Esophagus squamous epithelium (tissue), 5 donors: Measurements from ENCODE around the gene SESTD1. TPM values are rescaled to one million over a fixed set of nuclear protein-coding genes. Genes with fewer than 3 reads are reported as not detected.

Experiments
- DNase-seq: peaks from one replicate; lab custom pipeline; 2025; lab: John Stamatoyannopoulos, UW
- H3K27ac ChIP-seq, 4 donors: fragments of 200-600 bp; sonication (generic); one replicate each; pipeline ENCODE4 v1.5.1; 2016 to 2019; ENCODE audit warnings: mild to moderate bottlenecking in 1 of 4
- H3K27me3 ChIP-seq, 4 donors: fragments of 200-600 bp; sonication (generic); 1 replicate in 3 of 4; 2 replicates in 1 of 4; pipeline versions ENCODE4 v1.5.1 to v1.6.0; 2017 to 2021; ENCODE audit warnings: antibody characterized with exemption in 1 of 4
- H3K36me3 ChIP-seq, 3 donors: fragments of 200-600 bp; sonication (generic); one replicate each; pipeline ENCODE4 v1.5.1; 2016 to 2019
- H3K4me1 ChIP-seq, 3 donors: fragments of 200-600 bp; sonication (generic); one replicate each; pipeline ENCODE4 v1.5.1; 2017 to 2019
- H3K4me3 ChIP-seq, 4 donors: fragments of 200-600 bp; sonication (generic); 1 replicate in 3 of 4; 2 replicates in 1 of 4; pipeline ENCODE4 v1.5.1; 2016 to 2019; ENCODE audit warnings: mild to moderate bottlenecking in 2 of 4, moderate library complexity in 1 of 4
- H3K9me3 ChIP-seq, 3 donors: fragments of 200-600 bp; sonication (generic); one replicate each; pipeline ENCODE4 v1.5.1; 2016 to 2019
- POLR2A ChIP-seq, 4 donors: fragments of 450-650 bp; IDR thresholded peaks; one replicate each; pipeline ENCODE4 v1.6.1; 2017; ENCODE audit warnings: antibody characterized with exemption in 4 of 4, mild to moderate bottlenecking in 4 of 4, moderate library complexity in 3 of 4
- WGBS, 2 donors: methylation state at CpG; one replicate each; pipeline ENCODE4 v1.1.5; 2018; 5-methylcytosine and 5-hydroxymethylcytosine counted together
- intact Hi-C: fragments of 100-400 bp; cut with DNase I; formaldehyde crosslinking; loops from one replicate; pipeline ENCODE4 v1.15.0; 2022
- total RNA-seq, 4 donors: library from RNA; depleted of rRNA; stranded (reverse); fragments of >200 nt; gene quantifications; one replicate each; pipeline ENCODE4 v1.1.0, GENCODE V29; 2016
- TF ChIP-seq, protein P1 (sequence below), 6 experiments: fragments of 450-650 bp in 4 of 6; fragments of 200-600 bp in 2 of 6; sonication (generic) in 2 of 6; IDR thresholded peaks; one replicate each; pipeline ENCODE4 v1.5.1; 2016 to 2019; ENCODE audit warnings: antibody characterized with exemption in 6 of 6, mild to moderate bottlenecking in 4 of 6, moderate library complexity in 4 of 6
- donor health status: DM: yes; HTN: yes; CAD: no.

Gene SESTD1
- total RNA-seq, 4 donors from 2014 or later, result 5.0 to 22.9 (median 14.0) TPM

DNA sequence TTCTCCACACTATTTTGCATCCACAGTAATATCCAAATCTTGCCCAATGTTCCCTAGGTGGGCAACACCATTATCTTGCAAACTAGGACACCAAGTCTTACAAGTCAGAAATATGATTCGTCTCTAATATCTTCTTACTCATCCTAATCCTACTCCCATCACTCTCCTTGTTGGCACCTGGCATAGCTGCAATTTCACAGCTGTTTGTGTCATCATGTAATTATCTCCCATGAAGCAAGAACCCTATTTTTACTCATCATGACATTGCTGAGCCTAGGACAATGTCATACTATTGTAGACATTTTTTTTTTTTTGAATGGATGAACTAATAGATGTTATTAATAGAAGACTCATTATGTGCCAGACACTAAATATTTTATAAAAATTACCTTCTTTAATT lies 123.4 kb downstream of the SESTD1 start:
- TF ChIP-seq, protein P1, sequence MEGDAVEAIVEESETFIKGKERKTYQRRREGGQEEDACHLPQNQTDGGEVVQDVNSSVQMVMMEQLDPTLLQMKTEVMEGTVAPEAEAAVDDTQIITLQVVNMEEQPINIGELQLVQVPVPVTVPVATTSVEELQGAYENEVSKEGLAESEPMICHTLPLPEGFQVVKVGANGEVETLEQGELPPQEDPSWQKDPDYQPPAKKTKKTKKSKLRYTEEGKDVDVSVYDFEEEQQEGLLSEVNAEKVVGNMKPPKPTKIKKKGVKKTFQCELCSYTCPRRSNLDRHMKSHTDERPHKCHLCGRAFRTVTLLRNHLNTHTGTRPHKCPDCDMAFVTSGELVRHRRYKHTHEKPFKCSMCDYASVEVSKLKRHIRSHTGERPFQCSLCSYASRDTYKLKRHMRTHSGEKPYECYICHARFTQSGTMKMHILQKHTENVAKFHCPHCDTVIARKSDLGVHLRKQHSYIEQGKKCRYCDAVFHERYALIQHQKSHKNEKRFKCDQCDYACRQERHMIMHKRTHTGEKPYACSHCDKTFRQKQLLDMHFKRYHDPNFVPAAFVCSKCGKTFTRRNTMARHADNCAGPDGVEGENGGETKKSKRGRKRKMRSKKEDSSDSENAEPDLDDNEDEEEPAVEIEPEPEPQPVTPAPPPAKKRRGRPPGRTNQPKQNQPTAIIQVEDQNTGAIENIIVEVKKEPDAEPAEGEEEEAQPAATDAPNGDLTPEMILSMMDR (IDR thresholded peaks at IDR 0.05), result no peak
- TF ChIP-seq POLR2A (IDR thresholded peaks at IDR 0.05), result no peak
- intact Hi-C loops, result no loop called here
- H3K36me3 ChIP-seq, result peaks cover 0 to 56% (median 3%) of the 10 kb centered on the region in 3 donors
- no peak overlapping the region for H3K27ac ChIP-seq
- 87 to 94% methylated on average over 1 of the region's 1 CpG for WGBS, 2 donors
- no peak for DNase-seq
- H3K27me3 ChIP-seq, result no peaks in the 10 kb centered on the region
- no peaks in the 10 kb centered on the region for H3K9me3 ChIP-seq
- no peaks in the 10 kb centered on the region for H3K4me1 ChIP-seq
- no peak overlapping the region for H3K4me3 ChIP-seq

DNA sequence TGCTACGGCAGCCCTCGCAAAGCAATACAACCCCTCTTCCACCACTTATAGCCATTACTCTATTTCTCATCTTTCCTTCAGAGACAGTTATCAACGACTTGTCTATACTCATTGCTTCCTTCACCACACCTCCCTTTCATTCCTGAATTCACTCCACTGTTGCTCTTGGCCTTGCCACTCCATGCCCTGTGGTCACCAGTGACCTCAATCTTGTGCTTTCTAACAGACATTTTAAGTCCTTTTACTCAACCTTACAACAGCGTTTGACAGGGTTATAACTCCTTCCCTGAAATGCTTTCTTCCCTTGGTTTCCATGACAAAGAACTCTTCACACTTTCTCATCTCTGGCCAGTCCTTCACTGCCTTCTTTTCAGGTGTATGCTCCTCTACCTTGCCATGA lies 124.1 kb downstream of the SESTD1 start:
- no peaks in the 10 kb centered on the region for H3K4me1 ChIP-seq
- intact Hi-C loops, result no loop called here
- H3K36me3 ChIP-seq, result peaks cover 0 to 50% (median 3%) of the 10 kb centered on the region in 3 donors
- no peak for DNase-seq
- TF ChIP-seq, protein P1 (IDR thresholded peaks at IDR 0.05), result no peak
- TF ChIP-seq POLR2A (IDR thresholded peaks at IDR 0.05), result no peak
- H3K9me3 ChIP-seq, result no peaks in the 10 kb centered on the region
- H3K4me3 ChIP-seq, result no peak overlapping the region
- no peak overlapping the region for H3K27ac ChIP-seq
- WGBS, 2 donors, result 91 to 93% methylated on average over 4 of the region's 4 CpGs
- no peaks in the 10 kb centered on the region for H3K27me3 ChIP-seq

DNA sequence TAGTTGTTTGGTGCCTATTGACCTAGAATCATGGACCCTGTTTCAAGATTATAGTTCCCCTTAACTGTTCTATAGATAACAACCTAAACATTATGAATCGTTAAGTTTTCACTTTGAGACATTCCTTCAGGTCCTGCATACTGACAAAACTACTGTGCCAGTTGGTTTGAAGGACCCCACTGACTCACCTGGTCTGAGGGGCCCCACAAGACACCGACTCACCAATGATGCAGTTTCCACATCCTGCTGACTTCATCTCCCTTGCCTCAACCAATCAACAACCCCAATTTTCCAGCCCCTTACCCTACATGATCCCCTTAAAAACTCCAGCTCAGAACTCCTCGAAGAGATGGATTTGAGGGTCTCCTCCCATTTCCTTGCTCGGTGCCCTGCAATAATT lies 125.1 kb downstream of the SESTD1 start:
- Histone ChIP-seq H3K4me3 (no peak overlapping the region), H3K36me3 (peaks cover 0 to 47% (median 3%) of the 10 kb centered on the region in 3 donors), H3K4me1 (no peaks in the 10 kb centered on the region), H3K27me3 (no peaks in the 10 kb centered on the region), H3K9me3 (no peaks in the 10 kb centered on the region), H3K27ac (no peak overlapping the region)
- TF ChIP-seq, protein P1 (IDR thresholded peaks at IDR 0.05), result no peak
- TF ChIP-seq POLR2A (IDR thresholded peaks at IDR 0.05), result no peak
- 89 to 91% methylated on average over 4 of the region's 4 CpGs for WGBS, 2 donors
- intact Hi-C loops, result no loop called here
- no peak for DNase-seq

GRCh38 chr2:179137200-179137759 lies 127.4 kb downstream of the SESTD1 start:
- DNase-seq, result no peak
- intact Hi-C loops, result no loop called here
- WGBS, 2 donors, result 32 to 45% methylated on average over 1 of the region's 1 CpG
- H3K4me3 ChIP-seq, result no peak overlapping the region
- no peaks in the 10 kb centered on the region for H3K4me1 ChIP-seq
- H3K36me3 ChIP-seq, result peaks cover 0 to 37% (median 0%) of the 10 kb centered on the region in 3 donors
- no peaks in the 10 kb centered on the region for H3K27me3 ChIP-seq
- no peak for TF ChIP-seq POLR2A (IDR thresholded peaks at IDR 0.05)
- TF ChIP-seq, protein P1 (IDR thresholded peaks at IDR 0.05), result no peak
- H3K9me3 ChIP-seq, result no peaks in the 10 kb centered on the region
- H3K27ac ChIP-seq, result no peak overlapping the region

DNA sequence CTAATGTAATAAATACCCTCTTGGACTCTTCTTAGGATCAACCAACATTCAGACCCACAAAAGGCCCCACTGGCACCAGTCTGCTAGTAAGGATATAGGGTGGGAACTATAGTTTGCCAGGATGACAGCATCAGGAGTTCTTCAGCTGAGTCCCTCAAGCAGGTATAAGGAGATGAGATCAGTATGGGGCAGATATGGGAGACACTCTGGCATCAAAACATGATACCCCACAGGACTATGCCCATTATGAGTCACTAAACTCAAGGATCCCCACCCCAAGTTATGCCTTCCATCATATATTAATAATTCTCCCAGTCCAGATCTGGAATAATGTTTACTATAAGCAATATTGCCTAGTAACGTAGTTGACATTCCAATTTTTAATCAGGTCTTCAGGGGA lies 131.6 kb downstream of the SESTD1 start:
- Histone ChIP-seq H3K27me3 (no peaks in the 10 kb centered on the region), H3K4me3 (no peak overlapping the region), H3K27ac (no peak overlapping the region), H3K9me3 (no peaks in the 10 kb centered on the region), H3K4me1 (no peaks in the 10 kb centered on the region), H3K36me3 (peaks cover 0 to under 1% (median 0%) of the 10 kb centered on the region in 3 donors)
- TF ChIP-seq POLR2A (IDR thresholded peaks at IDR 0.05), result no peak
- TF ChIP-seq, protein P1 (IDR thresholded peaks at IDR 0.05), result no peak
- DNase-seq, result no peak
- intact Hi-C loops, result no loop called here
- WGBS, 2 donors, result 80 to 94% methylated on average over 1 of the region's 1 CpG
